Measurements from ENCODE around the gene TUBE1. TPM values are rescaled to one million over a fixed set of nuclear protein-coding genes. Genes with fewer than 3 reads are reported as not detected.

The TUBE1 gene
- total and polyA plus RNA-seq, 7 experiments from 2014 or later: 13.4 to 50.0 (median 28.1) TPM

DNA sequence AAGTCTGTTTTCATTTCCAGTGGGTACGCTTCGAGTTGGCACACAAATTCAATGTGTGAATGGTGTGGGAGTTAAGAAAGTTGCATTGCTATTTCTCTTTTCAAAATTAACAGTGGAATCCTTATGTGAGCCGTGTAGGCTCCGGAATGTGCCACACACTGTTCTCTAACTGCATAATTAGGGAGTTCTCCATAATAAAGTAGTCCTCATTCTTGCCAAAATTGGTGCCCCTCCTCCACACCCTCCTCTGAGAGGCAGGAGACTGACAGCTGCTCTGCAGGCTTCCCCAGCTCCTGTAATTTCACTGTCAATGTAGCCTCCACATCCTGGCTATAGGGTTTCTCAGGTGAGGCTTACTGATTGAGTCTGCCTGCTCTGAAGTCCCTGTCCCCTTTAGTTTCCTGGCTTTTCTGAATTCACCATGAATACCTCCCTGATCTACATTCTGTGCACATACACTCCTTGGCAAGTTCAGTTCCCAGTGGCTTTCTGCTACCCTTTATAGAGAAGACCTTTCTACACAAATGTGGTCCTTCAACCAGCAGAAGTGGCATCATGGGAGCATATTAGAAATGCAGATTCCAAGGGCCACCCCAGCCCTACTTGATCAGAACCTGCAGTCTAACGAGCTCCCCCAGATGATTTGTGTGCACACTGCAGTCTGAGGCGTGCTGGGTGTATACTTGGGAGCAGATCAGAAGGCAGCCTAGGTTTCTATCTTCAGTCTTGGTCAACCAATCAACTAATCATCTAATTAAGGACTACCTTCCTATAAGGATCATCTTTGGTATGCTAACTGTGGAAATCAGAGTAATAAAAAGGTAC, 53.3 kb downstream of the TUBE1 start:
- peak overlapping the region in 8 of 9 donors; percentile 28 to 90 (median 54) for H3K27ac Mint-ChIP-seq
- Histone ChIP-seq H3K27ac (ENCODE audit: low read depth, low read length) (peak overlapping the region; percentile 25), H3K4me1 (ENCODE audit: control insufficient read depth in 2 of 2, insufficient read depth in 2 of 2, low read length in 2 of 2) (peaks cover 9 to 78% of the 10 kb centered on the region in 2 donors), H3K9me3 (ENCODE audit: control insufficient read depth in 2 of 3, low read length in 3 of 3) (no peaks in the 10 kb centered on the region), H3K4me3 (ENCODE audit: low read length) (no peak overlapping the region), H3K36me3 (ENCODE audit: control insufficient read depth in 2 of 3, insufficient read depth in 3 of 3, low read length in 3 of 3) (no peaks in the 10 kb centered on the region), H3K27me3 (ENCODE audit: control insufficient read depth in 2 of 2, insufficient read depth in 2 of 2, low read length in 2 of 2) (no peaks in the 10 kb centered on the region)
- intact Hi-C loops (cut with micrococcal nuclease): no loop called here
- peaks cover 0 to 2% (median 0%) of the 10 kb centered on the region in 5 donors for H3K36me3 Mint-ChIP-seq
- DNase-seq (no peak), ATAC-seq (no peak)
- peaks cover 0 to 3% (median 0%) of the 10 kb centered on the region in 5 donors for H3K27me3 Mint-ChIP-seq
- ChIA-PET POLR2A (interaction anchor here (0.7 to 1.3 kb wide), 5 partner anchors 8 to 53 kb away, joined by 3 to 4 read pairs (median 3); partner anchors contain the start of genes FAM229B and TUBE1), CTCF (interaction anchor here (0.9 to 4.7 kb wide), 3 partner anchors 9 to 24 kb away, joined by 3 to 50 read pairs (median 12); no protein-coding TSS in a partner anchor)
- H3K4me1 Mint-ChIP-seq: peaks cover 38 to 95% (median 81%) of the 10 kb centered on the region in 7 donors
- H3K4me3 Mint-ChIP-seq: peak overlapping the region in 9 of 10 donors; percentile 7 to 57 (median 25)
- H3K9me3 Mint-ChIP-seq: peaks cover 0 to 6% (median 0%) of the 10 kb centered on the region in 11 donors

DNA sequence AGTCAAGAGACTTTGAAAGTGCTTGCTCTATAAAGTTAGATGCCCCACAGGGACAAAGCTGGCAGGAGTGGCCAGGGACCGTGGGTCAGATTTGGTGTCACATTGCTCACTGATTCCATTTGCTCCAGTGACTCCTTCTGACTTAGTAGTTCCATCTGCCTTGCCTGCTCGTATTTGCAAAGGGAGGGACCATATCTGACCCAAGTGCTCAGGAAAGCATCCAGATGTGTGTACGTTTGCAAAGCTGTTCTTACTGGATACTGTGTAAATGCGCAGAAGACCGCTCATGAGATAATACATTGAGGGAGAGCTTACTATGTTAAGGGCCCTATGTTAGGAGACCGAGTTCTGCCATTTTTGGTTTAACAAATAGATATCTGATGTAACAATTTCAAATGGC, 54.6 kb downstream of the TUBE1 start:
- Mint-ChIP-seq H3K27me3 (peaks cover 0 to 3% (median 0%) of the 10 kb centered on the region in 5 donors), H3K9me3 (peaks cover 0 to 9% (median 0%) of the 10 kb centered on the region in 11 donors), H3K36me3 (peaks cover 0 to 7% (median 0%) of the 10 kb centered on the region in 5 donors), H3K27ac (peak overlapping the region in 5 of 9 donors; percentile 39 to 99 (median 46)), H3K4me1 (peaks cover 48 to 97% (median 92%) of the 10 kb centered on the region in 7 donors), H3K4me3 (no peak overlapping the region)
- H3K9me3 ChIP-seq (ENCODE audit: control insufficient read depth in 2 of 3, low read length in 3 of 3): no peaks in the 10 kb centered on the region
- intact Hi-C loops (cut with micrococcal nuclease): no loop called here
- H3K27me3 ChIP-seq (ENCODE audit: control insufficient read depth in 2 of 2, insufficient read depth in 2 of 2, low read length in 2 of 2): no peaks in the 10 kb centered on the region
- ChIA-PET CTCF (interaction anchor here (0.9 to 4.7 kb wide), 3 partner anchors 10 to 159 kb away, joined by 5 to 50 read pairs (median 12); partner anchors contain the start of gene FYN), POLR2A (interaction anchor here (0.7 to 3.4 kb wide), 7 partner anchors 8 to 782 kb away, joined by 3 to 18 read pairs (median 3); no protein-coding TSS in a partner anchor)
- no peak for ATAC-seq
- H3K4me1 ChIP-seq (ENCODE audit: control insufficient read depth in 2 of 2, insufficient read depth in 2 of 2, low read length in 2 of 2): peaks cover 22 to 84% of the 10 kb centered on the region in 2 donors
- no peak overlapping the region for H3K4me3 ChIP-seq (ENCODE audit: low read length)
- no peak for DNase-seq
- H3K27ac ChIP-seq (ENCODE audit: low read depth, low read length): no peak overlapping the region
- H3K36me3 ChIP-seq (ENCODE audit: control insufficient read depth in 2 of 3, insufficient read depth in 3 of 3, low read length in 3 of 3): no peaks in the 10 kb centered on the region

DNA sequence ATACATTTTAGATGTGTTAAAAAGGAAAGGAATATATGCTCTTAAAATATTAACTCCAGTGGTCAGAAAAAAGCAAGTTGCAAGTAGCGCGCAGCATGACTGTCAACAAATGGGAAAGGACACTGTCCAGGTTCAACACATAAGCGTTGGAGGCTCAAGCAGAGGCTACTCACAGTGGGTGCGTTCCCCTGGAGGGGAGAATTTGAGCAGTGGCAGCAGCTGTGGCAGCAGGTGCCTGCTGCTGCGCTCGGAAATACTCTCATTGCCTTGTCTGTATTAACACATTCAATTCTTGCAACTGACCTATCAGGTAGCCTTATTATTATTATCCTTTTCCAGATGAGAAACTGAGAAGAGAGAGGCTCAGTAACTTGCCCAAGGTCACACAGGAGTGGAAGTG, 55.3 kb downstream of the TUBE1 start:
- DNase-seq (no peak), ATAC-seq (no peak)
- Histone ChIP-seq H3K27ac (ENCODE audit: low read depth, low read length) (no peak overlapping the region), H3K9me3 (ENCODE audit: control insufficient read depth in 2 of 3, low read length in 3 of 3) (no peaks in the 10 kb centered on the region), H3K4me3 (ENCODE audit: low read length) (no peak overlapping the region), H3K36me3 (ENCODE audit: control insufficient read depth in 2 of 3, insufficient read depth in 3 of 3, low read length in 3 of 3) (no peaks in the 10 kb centered on the region), H3K27me3 (ENCODE audit: control insufficient read depth in 2 of 2, insufficient read depth in 2 of 2, low read length in 2 of 2) (no peaks in the 10 kb centered on the region), H3K4me1 (ENCODE audit: control insufficient read depth in 2 of 2, insufficient read depth in 2 of 2, low read length in 2 of 2) (peaks cover 30 to 85% of the 10 kb centered on the region in 2 donors)
- H3K4me1 Mint-ChIP-seq: peaks cover 53 to 97% (median 92%) of the 10 kb centered on the region in 7 donors
- peaks cover 0 to 9% (median 0%) of the 10 kb centered on the region in 11 donors for H3K9me3 Mint-ChIP-seq
- H3K4me3 Mint-ChIP-seq: peak overlapping the region in 1 of 10 donors; percentile 83
- POLR2A ChIA-PET: interaction anchor here (1.0 to 3.4 kb wide), 7 partner anchors 9 to 782 kb away, joined by 3 to 18 read pairs (median 4); no protein-coding TSS in a partner anchor
- intact Hi-C loops (cut with micrococcal nuclease): no loop called here
- peaks cover 0 to 9% (median 0%) of the 10 kb centered on the region in 5 donors for H3K36me3 Mint-ChIP-seq
- peak overlapping the region in 6 of 9 donors; percentile 44 to 99 (median 94) for H3K27ac Mint-ChIP-seq
- CTCF ChIA-PET: interaction anchor here (0.9 to 4.7 kb wide), 3 partner anchors 11 to 158 kb away, joined by 5 to 50 read pairs (median 12); partner anchors contain the start of gene FYN
- peaks cover 0 to 3% (median 0%) of the 10 kb centered on the region in 5 donors for H3K27me3 Mint-ChIP-seq

DNA sequence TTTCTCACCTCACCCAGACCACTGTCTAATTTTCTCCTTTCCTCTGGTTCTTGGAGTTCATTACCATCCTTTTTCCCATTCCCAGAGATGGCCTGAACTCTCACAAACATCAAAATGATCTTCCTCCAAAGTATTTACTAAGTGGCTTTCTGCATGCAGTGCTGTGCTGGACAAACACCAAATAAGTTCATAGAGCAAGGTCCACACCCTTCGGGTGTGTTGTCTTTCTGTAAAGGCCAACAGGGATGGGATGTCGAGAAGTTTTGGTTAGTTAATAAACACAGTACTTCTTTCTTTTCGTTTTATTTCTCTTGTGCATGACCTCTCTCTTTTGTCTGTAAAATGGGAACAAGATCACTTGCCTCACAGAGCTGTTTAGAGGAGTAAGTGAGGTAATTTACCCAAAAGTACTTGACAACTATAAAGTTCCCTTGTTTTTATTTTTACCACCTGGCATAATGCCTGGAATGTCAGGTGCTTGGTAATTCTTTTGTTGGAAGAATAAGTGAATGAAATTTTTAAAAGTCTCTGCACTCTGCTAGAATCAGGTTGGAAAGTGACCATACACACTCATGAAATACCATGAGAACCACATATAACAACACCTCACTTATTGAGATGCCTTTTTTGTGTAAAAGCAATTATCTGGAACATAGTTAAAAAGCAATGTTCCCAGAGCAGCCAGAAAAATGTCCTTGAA, 56.2 kb downstream of the TUBE1 start:
- peaks cover 50 to 97% (median 92%) of the 10 kb centered on the region in 7 donors for H3K4me1 Mint-ChIP-seq
- CTCF ChIA-PET: interaction anchor here (0.9 to 4.7 kb wide), 3 partner anchors 9 to 21 kb away, joined by 3 to 50 read pairs (median 12); no protein-coding TSS in a partner anchor
- H3K4me3 Mint-ChIP-seq: peak overlapping the region in 8 of 10 donors; percentile 14 to 83 (median 41)

GRCh38 chr6:112030206-112030960, 56.9 kb downstream of the TUBE1 start:
- POLR2A ChIA-PET: interaction anchor here (0.9 to 3.4 kb wide), 4 partner anchors 11 to 29 kb away, joined by 3 to 18 read pairs (median 6); no protein-coding TSS in a partner anchor
- Histone ChIP-seq H3K36me3 (ENCODE audit: control insufficient read depth in 2 of 3, insufficient read depth in 3 of 3, low read length in 3 of 3) (no peaks in the 10 kb centered on the region), H3K4me3 (ENCODE audit: low read length) (no peak overlapping the region), H3K27ac (ENCODE audit: low read depth, low read length) (peak overlapping the region; percentile 90), H3K27me3 (ENCODE audit: control insufficient read depth in 2 of 2, insufficient read depth in 2 of 2, low read length in 2 of 2) (no peaks in the 10 kb centered on the region), H3K9me3 (ENCODE audit: control insufficient read depth in 2 of 3, low read length in 3 of 3) (no peaks in the 10 kb centered on the region), H3K4me1 (ENCODE audit: control insufficient read depth in 2 of 2, insufficient read depth in 2 of 2, low read length in 2 of 2) (peaks cover 34 to 80% of the 10 kb centered on the region in 2 donors)
- peaks cover 44 to 97% (median 90%) of the 10 kb centered on the region in 7 donors for H3K4me1 Mint-ChIP-seq
- H3K27ac Mint-ChIP-seq: peak overlapping the region; percentile 25 to 100 (median 98)
- peak overlapping the region in 8 of 10 donors; percentile 14 to 83 (median 67) for H3K4me3 Mint-ChIP-seq
- peaks cover 0 to 3% (median 0%) of the 10 kb centered on the region in 5 donors for H3K27me3 Mint-ChIP-seq
- no peak for ATAC-seq
- CTCF ChIA-PET: interaction anchor here (0.6 to 4.7 kb wide), 3 partner anchors 9 to 19 kb away, joined by 3 to 50 read pairs (median 3); no protein-coding TSS in a partner anchor
- peaks cover 0 to 9% (median 3%) of the 10 kb centered on the region in 11 donors for H3K9me3 Mint-ChIP-seq
- H3K36me3 Mint-ChIP-seq: peaks cover 0 to 14% (median 5%) of the 10 kb centered on the region in 5 donors
- intact Hi-C loops (cut with micrococcal nuclease): loop anchor here in 1 of 2 donors (1.0 kb wide), 1 partner anchor 8 kb away; no protein-coding TSS in a partner anchor
- DNase-seq: no peak

More for the DNA sequence above, 56.2 kb downstream of the TUBE1 start:
- H3K36me3 ChIP-seq (ENCODE audit: control insufficient read depth in 2 of 3, insufficient read depth in 3 of 3, low read length in 3 of 3): no peaks in the 10 kb centered on the region
- ATAC-seq (no peak), DNase-seq (no peak)
- intact Hi-C loops (cut with micrococcal nuclease): loop anchor here in 1 of 2 donors (1.0 kb wide), 1 partner anchor 9 kb away; no protein-coding TSS in a partner anchor
- POLR2A ChIA-PET: interaction anchor here (0.5 to 3.4 kb wide), 6 partner anchors 10 to 337 kb away, joined by 3 to 18 read pairs (median 4); no protein-coding TSS in a partner anchor
- no peaks in the 10 kb centered on the region for H3K27me3 ChIP-seq (ENCODE audit: control insufficient read depth in 2 of 2, insufficient read depth in 2 of 2, low read length in 2 of 2)
- Mint-ChIP-seq H3K27me3 (peaks cover 0 to 3% (median 0%) of the 10 kb centered on the region in 5 donors), H3K36me3 (peaks cover 0 to 13% (median 3%) of the 10 kb centered on the region in 5 donors), H3K9me3 (peaks cover 0 to 9% (median 3%) of the 10 kb centered on the region in 11 donors), H3K27ac (peak overlapping the region; percentile 25 to 99 (median 98))
- H3K27ac ChIP-seq (ENCODE audit: low read depth, low read length): no peak overlapping the region
- H3K4me1 ChIP-seq (ENCODE audit: control insufficient read depth in 2 of 2, insufficient read depth in 2 of 2, low read length in 2 of 2): peaks cover 34 to 86% of the 10 kb centered on the region in 2 donors
- no peaks in the 10 kb centered on the region for H3K9me3 ChIP-seq (ENCODE audit: control insufficient read depth in 2 of 3, low read length in 3 of 3)
- no peak overlapping the region for H3K4me3 ChIP-seq (ENCODE audit: low read length)

Data from naive thymus-derived CD4-positive, alpha-beta T cell (primary cell).